OCI-LY7 (cell line): ENCODE measurements around the gene MIOX.

ENCODE experiments used
- EZH2phosphoT487 ChIP-seq: fragments of 200-600 bp; sonication (generic); IDR thresholded peaks from 2 replicates; pipeline ENCODE4 v1.6.1; 2018; ENCODE audit warnings: low read depth, borderline replicate concordance, mild to moderate bottlenecking, mixed run types, antibody characterized with exemption, low read length, moderate library complexity, mixed read lengths
- TF ChIP-seq, protein P1 (sequence below): fragments of 200-600 bp; sonication (generic); conservative IDR thresholded peaks from 2 replicates; pipeline ENCODE4 v1.5.1; 2014; ENCODE audit warnings: mild to moderate bottlenecking, antibody characterized with exemption, low read length, moderate library complexity, mixed read lengths

DNA sequence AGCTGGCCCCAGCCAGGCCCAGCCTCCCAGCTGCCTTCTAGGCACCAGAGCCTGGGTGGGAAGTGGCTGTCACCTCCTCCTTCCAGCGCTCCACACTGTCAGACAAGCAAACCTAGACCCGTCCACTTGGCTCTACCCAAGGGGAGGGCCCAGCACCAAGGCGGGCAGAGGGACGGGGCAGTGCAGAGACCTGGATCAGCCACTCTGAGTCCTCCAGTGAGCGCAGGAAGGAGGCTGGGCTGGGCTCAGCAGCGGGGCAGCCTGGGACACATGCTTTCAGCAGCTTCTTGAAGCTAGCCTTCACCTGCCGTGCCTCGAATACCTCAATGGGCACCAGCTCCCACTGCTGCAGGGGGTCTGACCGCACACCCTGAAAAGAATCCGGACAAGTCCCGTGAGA is 30.6 kb upstream of the MIOX start:
- TF ChIP-seq, protein P1, sequence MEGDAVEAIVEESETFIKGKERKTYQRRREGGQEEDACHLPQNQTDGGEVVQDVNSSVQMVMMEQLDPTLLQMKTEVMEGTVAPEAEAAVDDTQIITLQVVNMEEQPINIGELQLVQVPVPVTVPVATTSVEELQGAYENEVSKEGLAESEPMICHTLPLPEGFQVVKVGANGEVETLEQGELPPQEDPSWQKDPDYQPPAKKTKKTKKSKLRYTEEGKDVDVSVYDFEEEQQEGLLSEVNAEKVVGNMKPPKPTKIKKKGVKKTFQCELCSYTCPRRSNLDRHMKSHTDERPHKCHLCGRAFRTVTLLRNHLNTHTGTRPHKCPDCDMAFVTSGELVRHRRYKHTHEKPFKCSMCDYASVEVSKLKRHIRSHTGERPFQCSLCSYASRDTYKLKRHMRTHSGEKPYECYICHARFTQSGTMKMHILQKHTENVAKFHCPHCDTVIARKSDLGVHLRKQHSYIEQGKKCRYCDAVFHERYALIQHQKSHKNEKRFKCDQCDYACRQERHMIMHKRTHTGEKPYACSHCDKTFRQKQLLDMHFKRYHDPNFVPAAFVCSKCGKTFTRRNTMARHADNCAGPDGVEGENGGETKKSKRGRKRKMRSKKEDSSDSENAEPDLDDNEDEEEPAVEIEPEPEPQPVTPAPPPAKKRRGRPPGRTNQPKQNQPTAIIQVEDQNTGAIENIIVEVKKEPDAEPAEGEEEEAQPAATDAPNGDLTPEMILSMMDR, result no peak
- no peak for TF ChIP-seq EZH2phosphoT487
